ENCODE data around the gene SPRED3.
"Not testable (repeated sequence)": the region's sequence is repeated elsewhere in the genome, so short reads cannot be mapped to it uniquely, and the experiment has no call there.

Gene SPRED3

GRCh38 chr19:38420935-38421334, 32.4 kb downstream of the SPRED3 start:
- DNase-seq (ENCODE audit: low spot score), result no peak

- no peak for DNase-seq (ENCODE audit: low spot score)
Measured at GRCh38 chr19:38421856-38422255, 33.4 kb downstream of the SPRED3 start.

GRCh38 chr19:38422438-38422837, 33.9 kb downstream of the SPRED3 start:
- no peak for DNase-seq (ENCODE audit: low spot score)

- DNase-seq (ENCODE audit: low spot score), result no peak
Measured at GRCh38 chr19:38424272-38424671, 35.8 kb downstream of the SPRED3 start.

GRCh38 chr19:38425222-38425809, 36.8 kb downstream of the SPRED3 start:
- no peak for DNase-seq (ENCODE audit: low spot score)

- no peak for DNase-seq (ENCODE audit: low spot score)
Measured at GRCh38 chr19:38425810-38426466, 37.4 kb downstream of the SPRED3 start, which contains the start of gene RASGRP4. TSS of gene RASGRP4 (minus strand) at chr19:38426219. CDS start at chr19:38426091, 128 bp downstream.

GRCh38 chr19:38427035-38427677, 38.7 kb downstream of the SPRED3 start:
- DNase-seq (ENCODE audit: low spot score), result not testable (repeated sequence)

- no peak for DNase-seq (ENCODE audit: low spot score)
Measured at GRCh38 chr19:38429055-38429810, 40.7 kb downstream of the SPRED3 start.

- no peak for DNase-seq (ENCODE audit: low spot score)
Measured at GRCh38 chr19:38429811-38430156, 41.3 kb downstream of the SPRED3 start.

GRCh38 chr19:38430931-38431330, 42.4 kb downstream of the SPRED3 start:
- no peak for DNase-seq (ENCODE audit: low spot score)

- peak; percentile 35 for DNase-seq (ENCODE audit: low spot score)
Measured at GRCh38 chr19:38433268-38433733, 44.8 kb downstream of the SPRED3 start, which contains the start of gene RYR1. TSS of gene RYR1 (plus strand) at chr19:38433691. CDS start at chr19:38433830, 139 bp downstream.

- DNase-seq (ENCODE audit: low spot score), result peak; percentile 54
Measured at GRCh38 chr19:38434549-38435051, 46.1 kb downstream of the SPRED3 start.

- no peak for DNase-seq (ENCODE audit: low spot score)
Measured at GRCh38 chr19:38437295-38437694, 48.8 kb downstream of the SPRED3 start.

- DNase-seq (ENCODE audit: low spot score), result no peak
Measured at GRCh38 chr19:38437917-38438316, 49.4 kb downstream of the SPRED3 start.

- DNase-seq (ENCODE audit: low spot score), result no peak
Measured at GRCh38 chr19:38440592-38440991, 52.1 kb downstream of the SPRED3 start.

- DNase-seq (ENCODE audit: low spot score), result no peak
Measured at GRCh38 chr19:38441657-38442348, 53.3 kb downstream of the SPRED3 start.

GRCh38 chr19:38442736-38443135, 54.2 kb downstream of the SPRED3 start:
- no peak for DNase-seq (ENCODE audit: low spot score)

GRCh38 chr19:38443458-38443999, 55.0 kb downstream of the SPRED3 start:
- no peak for DNase-seq (ENCODE audit: low spot score)

GRCh38 chr19:38444026-38444425, 55.5 kb downstream of the SPRED3 start:
- DNase-seq (ENCODE audit: low spot score), result no peak

- DNase-seq (ENCODE audit: low spot score), result no peak
Measured at GRCh38 chr19:38445362-38445761, 56.9 kb downstream of the SPRED3 start.

GRCh38 chr19:38448225-38448624, 59.7 kb downstream of the SPRED3 start:
- no peak for DNase-seq (ENCODE audit: low spot score)

All from globus pallidus (tissue), 1 donor.